NCI-H2107 treated with DMSO at 0.1 percent for 48 hours (cell line): ENCODE data around the gene NFATC2.

ENCODE experiments used
- DNase-seq: peaks from one replicate; lab custom pipeline; 2025; ENCODE audit not compliant: unreplicated experiment; lab: John Stamatoyannopoulos, UW

The NFATC2 gene

GRCh38 chr20:51496964-51497363 lies 45.6 kb downstream of the NFATC2 start:
- DNase-seq, result no peak

GRCh38 chr20:51495921-51496545 lies 46.5 kb downstream of the NFATC2 start:
- DNase-seq, result no peak

GRCh38 chr20:51495291-51495690 lies 47.2 kb downstream of the NFATC2 start:
- no peak for DNase-seq

GRCh38 chr20:51494241-51495110 lies 48.0 kb downstream of the NFATC2 start:
- DNase-seq, result no peak

- no peak for DNase-seq
Measured at GRCh38 chr20:51493346-51493791, 49.1 kb downstream of the NFATC2 start.

- DNase-seq, result peak; percentile 19
Measured at GRCh38 chr20:51492167-51493092, 50.1 kb downstream of the NFATC2 start.

- no peak for DNase-seq
Measured at GRCh38 chr20:51491393-51491792, 51.1 kb downstream of the NFATC2 start.

- DNase-seq, result no peak
Measured at GRCh38 chr20:51490635-51491034, 51.9 kb downstream of the NFATC2 start.

GRCh38 chr20:51489611-51490010 lies 52.9 kb downstream of the NFATC2 start:
- no peak for DNase-seq

GRCh38 chr20:51488331-51488730 lies 54.2 kb downstream of the NFATC2 start:
- DNase-seq, result no peak

GRCh38 chr20:51487565-51488268 lies 54.8 kb downstream of the NFATC2 start:
- DNase-seq, result no peak

GRCh38 chr20:51487076-51487475 lies 55.4 kb downstream of the NFATC2 start:
- no peak for DNase-seq

GRCh38 chr20:51486197-51487005 lies 56.1 kb downstream of the NFATC2 start:
- no peak for DNase-seq

GRCh38 chr20:51484831-51485230 lies 57.7 kb downstream of the NFATC2 start:
- no peak for DNase-seq

- DNase-seq, result no peak
Measured at GRCh38 chr20:51484141-51484815, 58.2 kb downstream of the NFATC2 start.

- no peak for DNase-seq
Measured at GRCh38 chr20:51482836-51483473, 59.6 kb downstream of the NFATC2 start.

GRCh38 chr20:51481341-51481914 lies 61.1 kb downstream of the NFATC2 start:
- DNase-seq, result no peak

GRCh38 chr20:51480507-51481270 lies 61.8 kb downstream of the NFATC2 start:
- no peak for DNase-seq
